ENCODE measurements around the gene MEGF11.

The MEGF11 gene

GRCh38 chr15:66139591-66140207 is 113.9 kb downstream of the MEGF11 start:
- H3K27ac ChIP-seq, result peak overlapping the region; percentile 42

GRCh38 chr15:66138892-66139590 is 114.5 kb downstream of the MEGF11 start:
- peak overlapping the region; percentile 42 for H3K27ac ChIP-seq
- no peak for TF ChIP-seq CTCF (conservative IDR thresholded peaks at IDR 0.05)

More at GRCh38 chr15:66139591-66140207, 113.9 kb downstream of the MEGF11 start:
- no peak for TF ChIP-seq CTCF (conservative IDR thresholded peaks at IDR 0.05)

- TF ChIP-seq CTCF (conservative IDR thresholded peaks at IDR 0.05), result no peak
- H3K27ac ChIP-seq, result peak overlapping the region; percentile 42
Observed at GRCh38 chr15:66138096-66138783, 115.3 kb downstream of the MEGF11 start.

DNA sequence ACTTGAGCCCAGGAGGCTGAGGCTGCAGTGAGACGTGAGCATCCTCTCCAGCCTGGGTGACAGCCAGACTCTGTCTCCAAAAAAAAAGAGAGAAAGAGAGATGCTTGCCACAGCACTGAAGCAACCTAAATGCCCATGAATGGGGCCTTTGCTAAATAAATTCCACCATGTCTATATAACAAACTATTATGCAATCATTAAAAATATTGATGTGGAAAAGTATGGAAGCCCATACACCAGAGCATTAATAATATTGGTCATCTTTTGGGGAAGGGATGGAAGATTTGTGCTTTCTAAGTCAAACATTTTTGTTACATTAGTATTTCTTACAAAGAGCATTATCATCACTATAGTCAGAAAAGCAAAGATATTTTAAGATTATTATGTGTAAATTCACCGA is 116.6 kb downstream of the MEGF11 start:
- no peak for TF ChIP-seq CTCF (conservative IDR thresholded peaks at IDR 0.05)

GRCh38 chr15:66135664-66136063 is 117.9 kb downstream of the MEGF11 start:
- no peak overlapping the region for H3K27ac ChIP-seq
- TF ChIP-seq CTCF (conservative IDR thresholded peaks at IDR 0.05), result no peak

More for the DNA sequence above, 116.6 kb downstream of the MEGF11 start:
- H3K27ac ChIP-seq, result no peak overlapping the region

DNA sequence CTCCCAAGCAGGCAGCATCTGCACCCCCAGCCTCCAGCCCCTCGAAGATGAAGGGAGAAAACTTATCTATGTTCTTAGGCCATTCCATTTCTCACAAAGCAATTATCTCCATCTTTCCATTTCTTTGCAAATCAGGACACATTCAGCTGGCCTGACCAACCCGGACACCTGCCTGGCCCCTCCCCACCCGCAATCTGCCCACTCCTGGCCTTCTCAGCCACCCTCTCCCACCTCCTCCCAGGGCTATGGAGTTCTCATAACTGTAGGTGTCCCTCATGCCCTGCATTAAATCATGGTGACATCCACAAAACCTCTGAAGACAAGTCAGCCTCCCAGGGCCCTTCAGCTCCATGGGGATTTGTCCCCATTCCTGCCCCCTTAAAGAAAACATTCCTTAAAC is 119.3 kb downstream of the MEGF11 start:
- no peak for TF ChIP-seq CTCF (conservative IDR thresholded peaks at IDR 0.05)
- no peak overlapping the region for H3K27ac ChIP-seq

DNA sequence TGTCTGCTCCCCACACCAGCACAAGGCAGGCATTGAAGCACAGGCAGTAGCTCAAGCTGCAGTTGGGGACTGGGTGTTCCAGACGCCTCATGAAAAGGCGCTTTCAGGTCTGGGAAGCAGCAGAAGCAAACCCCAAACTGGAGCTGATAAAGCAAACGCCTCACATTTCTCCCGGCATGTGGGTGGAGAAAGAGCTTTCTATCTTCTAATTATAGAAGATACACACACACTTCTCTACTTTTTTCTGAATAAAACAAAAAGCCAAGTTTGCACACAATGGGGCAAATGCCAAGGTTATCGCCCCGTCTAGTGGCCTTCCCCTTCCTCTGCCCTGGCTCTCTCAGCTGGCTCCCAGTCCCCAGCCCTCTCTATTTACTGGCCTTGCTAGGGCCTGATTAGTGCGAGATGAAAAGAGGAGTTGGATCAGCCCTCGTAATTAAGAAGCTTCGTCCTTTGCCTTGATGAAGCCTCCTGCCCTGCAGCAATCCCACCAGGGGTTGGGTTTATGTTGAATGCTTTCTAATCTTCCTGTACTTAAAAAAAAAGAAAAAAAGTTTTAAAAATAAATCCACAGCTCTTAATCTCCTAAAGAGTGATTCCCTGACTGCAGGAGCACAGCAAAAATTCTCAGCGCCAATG is 120.2 kb downstream of the MEGF11 start:
- no peak overlapping the region for H3K27ac ChIP-seq
- no peak for TF ChIP-seq CTCF (conservative IDR thresholded peaks at IDR 0.05)
